OCI-LY1 (cell line): Measurements from ENCODE around the gene HOXC6.

Experiments used
- H2AFZ ChIP-seq: fragments of 200-600 bp; sonication (generic), shearing (Covaris generic); 2 replicates; pipeline ENCODE4 v1.6.0; 2014; ENCODE audit warnings: antibody characterized with exemption, mild to moderate bottlenecking, low read length
- H3F3A ChIP-seq: fragments of 200-600 bp; sonication (generic), shearing (Covaris generic); 2 replicates; pipeline ENCODE4 v1.6.0; 2014; ENCODE audit warnings: mild to moderate bottlenecking, antibody characterized with exemption, low read length, moderate library complexity; ENCODE audit not compliant: insufficient read depth
- H3K27ac ChIP-seq: fragments of 200-600 bp; sonication (generic); 2 replicates; pipeline ENCODE4 v1.5.1; 2014; ENCODE audit warnings: low read length, mixed run types, mild to moderate bottlenecking, low read depth; ENCODE audit not compliant: poor library complexity, severe bottlenecking
- H3K27me3 ChIP-seq: fragments of 200-600 bp; sonication (generic); 2 replicates; pipeline ENCODE4 v1.6.0; 2014; ENCODE audit warnings: antibody characterized with exemption, mild to moderate bottlenecking, low read length, moderate library complexity; ENCODE audit not compliant: insufficient read depth
- H3K36me3 ChIP-seq: fragments of 200-600 bp; sonication (generic); 2 replicates; pipeline ENCODE4 v1.6.1; 2014; ENCODE audit warnings: mild to moderate bottlenecking, antibody characterized with exemption, low read length, moderate library complexity, mixed read lengths; ENCODE audit not compliant: insufficient read depth
- H3K4me1 ChIP-seq: fragments of 200-600 bp; sonication (generic); 2 replicates; pipeline ENCODE4 v1.5.1; 2014; ENCODE audit warnings: mild to moderate bottlenecking, low read length, moderate library complexity; ENCODE audit not compliant: insufficient read depth, severe bottlenecking
- H3K4me2 ChIP-seq: fragments of 200-600 bp; sonication (generic), shearing (Covaris generic); 2 replicates; pipeline ENCODE4 v1.6.1; 2014; ENCODE audit warnings: low read length
- H3K4me3 ChIP-seq: fragments of 200-600 bp; sonication (generic); 2 replicates; pipeline ENCODE4 v1.5.1; 2014; ENCODE audit warnings: low read length, low read depth, mild to moderate bottlenecking, mixed read lengths; ENCODE audit not compliant: poor library complexity, severe bottlenecking
- H3K79me2 ChIP-seq: fragments of 200-600 bp; shearing (Covaris generic); 2 replicates; pipeline ENCODE4 v1.6.1; 2016; ENCODE audit warnings: mixed run types, low read length, mixed read lengths; ENCODE audit not compliant: insufficient read depth
- H3K9ac ChIP-seq: fragments of 200-600 bp; sonication (generic), shearing (Covaris generic); 2 replicates; pipeline ENCODE4 v1.6.1; 2014; ENCODE audit warnings: mild to moderate bottlenecking, low read length, mixed read lengths
- H3K9me2 ChIP-seq: fragments of 200-600 bp; sonication (generic), shearing (Covaris generic); 2 replicates; pipeline ENCODE4 v1.6.1; 2014; ENCODE audit warnings: low read depth, mild to moderate bottlenecking, low read length, mixed read lengths
- H3K9me3 ChIP-seq: fragments of 200-600 bp; shearing (Covaris generic); 2 replicates; pipeline ENCODE4 v1.6.1; 2014; ENCODE audit warnings: low read length, mixed read lengths
- H4K20me1 ChIP-seq: fragments of 200-600 bp; sonication (generic), shearing (Covaris generic); 2 replicates; pipeline ENCODE4 v1.6.0; 2016; ENCODE audit warnings: mild to moderate bottlenecking, low read length; ENCODE audit not compliant: insufficient read depth
- EZH2 ChIP-seq: fragments of 200-600 bp; sonication (generic), shearing (Covaris generic); IDR thresholded peaks from 2 replicates; pipeline ENCODE4 v1.8.0; 2017; ENCODE audit warnings: borderline replicate concordance, mixed run types, mild to moderate bottlenecking, antibody characterized with exemption, low read length, moderate library complexity, mixed read lengths
- TF ChIP-seq, protein P1 (sequence below): fragments of 200-600 bp; sonication (generic), shearing (Covaris generic); IDR thresholded peaks from 2 replicates; pipeline ENCODE4 v1.5.1; 2017; ENCODE audit warnings: mild to moderate bottlenecking, antibody characterized with exemption, low read length, moderate library complexity, mixed read lengths

The HOXC6 gene

DNA sequence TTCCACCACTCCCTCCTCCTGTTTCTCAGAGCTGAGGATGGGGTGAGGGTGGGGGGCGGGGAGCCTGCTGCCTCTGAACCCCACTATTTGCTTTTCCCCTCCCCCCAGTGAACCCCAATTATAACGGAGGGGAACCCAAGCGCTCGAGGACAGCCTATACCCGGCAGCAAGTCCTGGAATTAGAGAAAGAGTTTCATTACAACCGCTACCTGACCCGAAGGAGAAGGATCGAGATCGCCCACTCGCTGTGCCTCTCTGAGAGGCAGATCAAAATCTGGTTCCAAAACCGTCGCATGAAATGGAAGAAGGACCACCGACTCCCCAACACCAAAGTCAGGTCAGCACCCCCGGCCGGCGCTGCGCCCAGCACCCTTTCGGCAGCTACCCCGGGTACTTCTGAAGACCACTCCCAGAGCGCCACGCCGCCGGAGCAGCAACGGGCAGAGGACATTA, 26.5 kb downstream of the HOXC6 start:
- Histone ChIP-seq H3K79me2 (no peaks in the 10 kb centered on the region), H4K20me1 (no peaks in the 10 kb centered on the region), H3K36me3 (no peaks in the 10 kb centered on the region), H3F3A (no peaks in the 10 kb centered on the region), H3K9me2 (no peaks in the 10 kb centered on the region), H3K4me3 (peak overlapping the region; percentile 77), H3K4me2 (peak overlapping the region; percentile 81), H3K9ac (peak overlapping the region; percentile 91), H3K9me3 (no peaks in the 10 kb centered on the region), H3K27ac (no peak overlapping the region), H3K4me1 (peaks cover 31% of the 10 kb centered on the region), H3K27me3 (no peaks in the 10 kb centered on the region), H2AFZ (no peak overlapping the region)
- no peak for TF ChIP-seq EZH2
- TF ChIP-seq, protein P1, sequence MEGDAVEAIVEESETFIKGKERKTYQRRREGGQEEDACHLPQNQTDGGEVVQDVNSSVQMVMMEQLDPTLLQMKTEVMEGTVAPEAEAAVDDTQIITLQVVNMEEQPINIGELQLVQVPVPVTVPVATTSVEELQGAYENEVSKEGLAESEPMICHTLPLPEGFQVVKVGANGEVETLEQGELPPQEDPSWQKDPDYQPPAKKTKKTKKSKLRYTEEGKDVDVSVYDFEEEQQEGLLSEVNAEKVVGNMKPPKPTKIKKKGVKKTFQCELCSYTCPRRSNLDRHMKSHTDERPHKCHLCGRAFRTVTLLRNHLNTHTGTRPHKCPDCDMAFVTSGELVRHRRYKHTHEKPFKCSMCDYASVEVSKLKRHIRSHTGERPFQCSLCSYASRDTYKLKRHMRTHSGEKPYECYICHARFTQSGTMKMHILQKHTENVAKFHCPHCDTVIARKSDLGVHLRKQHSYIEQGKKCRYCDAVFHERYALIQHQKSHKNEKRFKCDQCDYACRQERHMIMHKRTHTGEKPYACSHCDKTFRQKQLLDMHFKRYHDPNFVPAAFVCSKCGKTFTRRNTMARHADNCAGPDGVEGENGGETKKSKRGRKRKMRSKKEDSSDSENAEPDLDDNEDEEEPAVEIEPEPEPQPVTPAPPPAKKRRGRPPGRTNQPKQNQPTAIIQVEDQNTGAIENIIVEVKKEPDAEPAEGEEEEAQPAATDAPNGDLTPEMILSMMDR = no peak

DNA sequence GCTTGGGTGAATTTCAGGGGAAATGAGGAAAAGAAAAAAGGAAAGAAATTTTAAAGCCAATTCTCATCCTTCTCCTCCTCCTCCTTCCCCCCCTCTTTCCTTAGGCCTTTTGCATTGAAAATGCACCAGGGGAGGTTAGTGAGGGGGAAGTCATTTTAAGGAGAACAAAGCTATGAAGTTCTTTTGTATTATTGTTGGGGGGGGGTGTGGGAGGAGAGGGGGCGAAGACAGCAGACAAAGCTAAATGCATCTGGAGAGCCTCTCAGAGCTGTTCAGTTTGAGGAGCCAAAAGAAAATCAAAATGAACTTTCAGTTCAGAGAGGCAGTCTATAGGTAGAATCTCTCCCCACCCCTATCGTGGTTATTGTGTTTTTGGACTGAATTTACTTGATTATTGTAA, 27.3 kb downstream of the HOXC6 start:
- TF ChIP-seq EZH2 = no peak
- TF ChIP-seq, protein P1 = no peak
- H3K4me3 ChIP-seq = no peak overlapping the region
- no peaks in the 10 kb centered on the region for H3F3A ChIP-seq
- H3K9me2 ChIP-seq = no peaks in the 10 kb centered on the region
- H3K4me2 ChIP-seq = no peak overlapping the region
- no peaks in the 10 kb centered on the region for H3K27me3 ChIP-seq
- H3K4me1 ChIP-seq = peaks cover 31% of the 10 kb centered on the region
- no peaks in the 10 kb centered on the region for H3K79me2 ChIP-seq
- no peaks in the 10 kb centered on the region for H3K9me3 ChIP-seq
- no peak overlapping the region for H3K27ac ChIP-seq
- no peaks in the 10 kb centered on the region for H4K20me1 ChIP-seq
- no peak overlapping the region for H2AFZ ChIP-seq
- no peaks in the 10 kb centered on the region for H3K36me3 ChIP-seq
- H3K9ac ChIP-seq = no peak overlapping the region

- no peak overlapping the region for H3K4me3 ChIP-seq
- no peak overlapping the region for H3K27ac ChIP-seq
- 0 out of 2 replicates have a peak, but pooled peaks cover 2% of the 10 kb centered on the region for H3K27me3 ChIP-seq
- no peaks in the 10 kb centered on the region for H3K9me2 ChIP-seq
- H2AFZ ChIP-seq = no peak overlapping the region
- H3F3A ChIP-seq = no peaks in the 10 kb centered on the region
- H3K9ac ChIP-seq = no peak overlapping the region
- no peaks in the 10 kb centered on the region for H3K79me2 ChIP-seq
- no peak overlapping the region for H3K4me2 ChIP-seq
- H4K20me1 ChIP-seq = no peaks in the 10 kb centered on the region
- no peaks in the 10 kb centered on the region for H3K9me3 ChIP-seq
- H3K36me3 ChIP-seq = no peaks in the 10 kb centered on the region
- peaks cover 31% of the 10 kb centered on the region for H3K4me1 ChIP-seq
- TF ChIP-seq EZH2 = no peak
- TF ChIP-seq, protein P1 = no peak
These were observed 27.9 kb downstream of the HOXC6 start for GRCh38 chr12:54056110-54056509.
